HPDE6-E6E7 (cell line): ENCODE data around the gene TRAF7.

Experiments
- DNase-seq: peaks from one replicate; pipeline ENCODE4 v3.0.0; 2011; ENCODE audit warnings: missing footprints; ENCODE audit errors: extremely low spot score

The TRAF7 gene

GRCh38 chr16:2216330-2216729, 60.7 kb downstream of the TRAF7 start:
- no peak for DNase-seq

- DNase-seq = peak; percentile 99
These were observed 67.8 kb downstream of the TRAF7 start, which contains the start of gene E4F1 for GRCh38 chr16:2223221-2223941. TSS of gene E4F1 (plus strand) at chr16:2223591. CDS start at chr16:2223614, 23 bp downstream.

- DNase-seq = no peak
These were observed 68.4 kb downstream of the TRAF7 start for GRCh38 chr16:2223942-2224486.

- DNase-seq = no peak
These were observed 70.7 kb downstream of the TRAF7 start for GRCh38 chr16:2226245-2226793.

- no peak for DNase-seq
These were observed 71.3 kb downstream of the TRAF7 start for GRCh38 chr16:2226918-2227317.
